G401 (cell line): Measurements from ENCODE around the gene ESYT3. TPM values are rescaled to one million over a fixed set of nuclear protein-coding genes. Genes with fewer than 3 reads are reported as not detected.
"Not testable (repeated sequence)": the region's sequence is repeated elsewhere in the genome, so short reads cannot be mapped to it uniquely, and the experiment has no call there.

Experiments
- DNase-seq: peaks from one replicate; pipeline ENCODE4 v3.0.0-alpha.2; 2015; ENCODE audit warnings: low spot score
- in situ Hi-C: cut with HindIII; loops from 2 replicates; pipeline ENCODE4 v1.10.0; 2016; ENCODE audit warnings: low sequenced_read_pairs, mixed read lengths
- total RNA-seq: library from RNA; depleted of rRNA; stranded (reverse); fragments of >200 nt; shearing (Covaris generic); gene quantifications from 2 replicates; pipeline ENCODE4 v1.2.3, GENCODE V29; 2014

Gene ESYT3
- total RNA-seq, 1 experiment from 2014 or later = not detected

- no peak for DNase-seq
- in situ Hi-C loops = no loop called here
These were observed 37.9 kb downstream of the ESYT3 start for GRCh38 chr3:138472141-138472825.

- DNase-seq = no peak
- in situ Hi-C loops = no loop called here
These were observed 39.0 kb downstream of the ESYT3 start for GRCh38 chr3:138473391-138473790.

- in situ Hi-C loops = no loop called here
- DNase-seq = no peak
These were observed 39.7 kb downstream of the ESYT3 start for GRCh38 chr3:138474163-138474562.

DNA sequence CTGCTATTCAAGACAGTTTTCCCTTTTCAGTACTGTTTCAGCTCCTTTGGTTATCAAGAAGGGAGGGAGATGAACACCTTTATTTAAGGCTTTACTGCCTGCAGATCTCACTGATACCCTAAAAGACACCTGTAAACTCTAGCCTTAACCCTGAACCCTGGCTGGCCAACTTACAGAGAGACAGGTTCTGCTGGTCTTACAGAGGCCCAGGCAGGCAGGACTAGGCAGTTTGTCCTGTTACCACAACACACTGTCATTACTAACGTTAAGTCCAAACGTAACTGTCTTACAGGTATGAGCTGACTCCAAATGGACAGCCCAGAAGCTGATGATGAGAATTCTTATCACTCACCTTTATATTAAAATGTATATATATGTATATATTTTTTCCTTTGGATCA, 42.1 kb downstream of the ESYT3 start:
- in situ Hi-C loops = no loop called here
- DNase-seq = no peak

- DNase-seq = no peak
These were observed 42.7 kb downstream of the ESYT3 start for GRCh38 chr3:138477120-138477519.

DNA sequence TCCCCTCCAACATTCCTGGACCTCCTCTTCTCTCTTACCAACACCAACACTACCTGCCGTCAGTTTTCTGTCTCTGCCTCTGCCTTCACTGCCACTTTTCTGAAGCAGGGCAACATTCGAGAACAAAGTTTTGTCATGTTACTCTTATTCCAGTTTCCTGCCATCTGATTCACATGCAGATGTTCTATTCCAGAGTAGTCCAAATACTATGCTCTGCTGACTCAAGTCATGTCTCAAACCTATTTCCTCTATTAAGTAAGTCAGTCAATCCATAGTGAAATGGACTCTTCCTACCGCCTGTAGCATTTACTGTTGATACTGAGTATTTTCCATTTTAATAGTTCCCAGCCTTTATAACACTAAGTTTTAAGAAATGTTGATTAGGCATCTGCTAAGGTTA, 43.4 kb downstream of the ESYT3 start:
- in situ Hi-C loops = no loop called here

More at GRCh38 chr3:138477120-138477519, 42.7 kb downstream of the ESYT3 start:
- in situ Hi-C loops = no loop called here

GRCh38 chr3:138479438-138479863, 45.0 kb downstream of the ESYT3 start:
- in situ Hi-C loops = no loop called here
- DNase-seq = peak; percentile 20

More for the DNA sequence above, 43.4 kb downstream of the ESYT3 start:
- DNase-seq = no peak

- in situ Hi-C loops = not testable (repeated sequence)
These were observed 50.3 kb downstream of the ESYT3 start for GRCh38 chr3:138484672-138485071.

DNA sequence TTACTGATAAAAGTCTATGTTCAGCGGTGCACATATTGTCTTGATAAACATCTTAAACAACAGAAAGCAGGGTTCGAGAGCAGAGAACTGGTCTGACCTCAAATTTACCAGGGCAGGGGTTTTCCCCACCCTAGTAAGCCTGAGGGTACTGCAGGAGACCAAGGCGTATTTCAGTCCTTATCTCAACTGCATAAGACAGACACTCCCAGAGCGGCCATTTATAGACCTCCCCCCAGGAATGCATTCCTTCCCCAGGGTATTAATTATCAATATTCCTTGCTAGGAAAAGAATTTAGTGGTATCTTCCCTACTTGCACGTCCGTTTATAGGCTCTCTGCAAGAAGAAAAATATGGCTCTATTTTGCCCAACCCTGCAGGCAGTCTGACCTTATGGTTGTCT, 52.2 kb downstream of the ESYT3 start:
- DNase-seq, in situ Hi-C loops: not testable (repeated sequence)

More at GRCh38 chr3:138484672-138485071, 50.3 kb downstream of the ESYT3 start:
- not testable (repeated sequence) for DNase-seq

GRCh38 chr3:138491971-138492370, 57.6 kb downstream of the ESYT3 start:
- no peak for DNase-seq
- in situ Hi-C loops = no loop called here

DNA sequence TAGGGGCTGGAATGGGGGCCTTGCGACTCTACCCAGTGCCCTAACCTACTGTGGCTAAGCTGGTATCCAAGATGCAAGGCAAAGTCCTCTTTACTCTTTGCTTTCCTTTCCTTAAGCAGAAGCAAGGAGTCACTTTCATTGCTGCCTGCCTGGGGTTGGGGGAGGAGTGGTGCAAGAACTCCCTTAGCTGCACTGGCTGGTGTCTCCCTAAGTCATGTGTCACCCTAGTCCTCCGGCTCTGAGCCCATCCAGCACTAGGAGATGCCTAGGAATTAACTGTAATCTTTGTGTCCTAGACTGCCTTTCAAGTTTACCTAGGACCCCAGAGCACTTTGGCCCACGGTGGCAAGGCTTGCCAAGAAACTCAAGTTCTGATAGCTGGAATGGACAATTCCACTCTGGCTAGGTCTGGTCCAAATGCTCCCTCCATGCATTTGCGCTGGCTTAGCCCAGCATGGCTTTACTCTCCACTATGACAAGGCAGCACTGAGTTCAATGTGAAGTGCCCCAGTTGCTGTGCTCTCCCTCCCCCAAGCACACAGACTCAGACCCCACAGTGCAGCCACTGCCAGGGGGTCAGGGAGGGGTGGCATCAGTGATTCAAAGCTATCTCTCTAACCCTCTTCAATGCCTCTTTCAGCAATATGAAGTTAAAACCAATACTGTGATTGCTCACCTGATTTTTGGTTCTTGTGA, 58.7 kb downstream of the ESYT3 start:
- no peak for DNase-seq
- in situ Hi-C loops = no loop called here

DNA sequence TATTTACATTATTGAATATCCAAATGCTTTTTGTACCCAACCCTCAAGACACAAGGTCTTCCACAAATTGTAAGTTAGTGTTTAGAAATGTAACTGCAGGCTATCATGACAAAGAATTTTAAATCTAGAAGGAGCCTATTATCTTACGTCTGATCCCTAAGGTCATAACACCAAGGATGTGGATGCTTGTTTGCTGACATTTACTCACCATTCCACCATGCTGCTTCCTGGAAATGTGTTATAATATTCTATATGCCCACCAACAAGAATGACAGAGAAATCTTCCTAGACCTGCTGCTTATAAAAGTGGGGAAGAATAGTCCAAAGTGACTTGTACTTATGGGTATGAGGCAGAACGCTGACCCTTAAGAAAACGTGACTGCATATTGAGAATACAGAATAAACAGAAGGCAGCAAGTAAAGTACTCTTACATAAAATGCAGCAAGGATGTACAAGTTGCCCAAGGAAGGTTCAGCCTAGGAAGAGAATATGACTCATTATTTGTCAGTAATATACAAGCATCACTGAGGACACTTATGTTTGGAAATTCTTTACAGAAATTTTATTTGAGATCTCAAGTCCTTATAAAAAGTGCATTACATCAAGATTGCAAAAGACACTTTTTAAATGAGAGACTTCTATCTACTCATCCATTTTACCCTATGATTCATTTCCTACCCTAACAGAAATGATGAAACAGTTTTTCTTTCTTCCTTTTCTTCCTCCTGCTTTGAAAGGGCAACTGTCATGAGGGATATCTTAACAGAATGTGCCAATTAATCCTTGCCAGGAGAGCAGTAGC, 59.6 kb downstream of the ESYT3 start:
- in situ Hi-C loops = no loop called here

DNA sequence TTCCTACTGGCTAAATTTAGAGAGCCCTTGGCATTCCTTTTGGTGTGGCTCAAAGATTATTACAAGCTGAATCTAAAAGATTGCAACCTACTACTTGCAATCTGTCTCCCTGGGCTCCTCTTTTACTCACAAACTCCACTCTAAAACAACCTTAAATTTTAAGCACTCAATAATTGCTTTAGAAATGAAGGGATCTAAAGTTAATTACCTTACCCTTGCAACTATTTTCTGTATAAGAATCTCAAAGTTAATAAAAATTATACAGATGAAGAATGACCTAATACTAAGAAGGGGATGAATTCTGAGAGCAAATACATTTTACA, 60.2 kb downstream of the ESYT3 start:
- no peak for DNase-seq
- in situ Hi-C loops = no loop called here

More for the DNA sequence above, 59.6 kb downstream of the ESYT3 start:
- peak; percentile 68 for DNase-seq

DNA sequence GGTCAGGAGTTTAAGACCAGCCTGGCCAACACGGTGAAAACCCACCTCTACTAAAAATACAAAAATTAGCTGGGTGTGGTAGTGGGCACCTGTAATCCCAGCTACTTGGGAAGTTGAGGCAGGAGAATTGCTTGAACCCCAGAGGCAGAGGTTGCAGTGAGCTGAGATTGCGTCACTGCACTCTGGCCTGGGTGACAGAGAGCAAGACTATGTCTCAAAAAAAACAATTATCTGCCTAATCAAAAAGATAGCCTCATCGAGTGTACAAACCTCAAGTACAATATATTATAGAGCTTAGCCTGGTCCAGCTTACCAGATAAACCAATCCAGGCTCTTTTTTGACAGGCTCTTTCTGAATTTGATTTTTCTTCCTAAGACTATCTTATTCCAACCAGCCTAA, 61.2 kb downstream of the ESYT3 start:
- in situ Hi-C loops, DNase-seq: not testable (repeated sequence)

DNA sequence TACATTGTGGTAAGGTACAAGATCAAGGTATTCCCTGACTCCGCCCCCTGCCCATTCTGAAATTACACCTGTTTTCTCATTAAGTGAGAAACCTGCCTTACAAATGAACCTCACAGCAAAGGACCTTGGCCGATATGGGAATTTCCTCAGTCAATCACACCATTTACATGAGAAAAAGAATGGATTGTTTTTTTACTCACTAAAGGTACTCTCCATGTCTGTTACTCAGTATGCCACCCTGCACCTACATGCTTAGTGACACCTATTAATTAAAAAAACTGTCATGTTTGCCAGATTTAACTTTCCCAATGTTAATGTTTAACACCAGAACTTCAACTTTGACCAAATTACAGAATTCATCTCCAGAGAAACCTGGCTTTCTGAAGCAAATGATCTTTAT, 62.0 kb downstream of the ESYT3 start:
- DNase-seq = no peak
- in situ Hi-C loops = no loop called here

DNA sequence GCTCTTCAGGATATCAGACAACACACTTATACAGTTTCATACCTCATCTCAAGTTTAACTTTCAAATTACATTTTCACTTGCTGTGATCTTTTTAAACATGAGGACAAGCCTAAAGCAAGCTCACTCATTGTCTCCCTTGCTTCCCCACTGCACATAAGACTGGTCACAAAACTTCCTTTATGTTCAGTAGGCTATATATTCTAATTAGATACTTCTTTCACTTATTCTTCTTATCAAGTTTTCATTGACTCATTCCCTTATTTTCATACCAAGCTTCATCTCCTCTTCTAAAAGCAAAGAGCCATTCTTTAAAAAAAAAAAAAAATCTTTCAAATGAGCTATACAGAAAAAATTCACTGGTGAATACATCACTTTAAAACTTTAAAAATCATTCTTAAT, 62.6 kb downstream of the ESYT3 start:
- in situ Hi-C loops = no loop called here
- no peak for DNase-seq

DNA sequence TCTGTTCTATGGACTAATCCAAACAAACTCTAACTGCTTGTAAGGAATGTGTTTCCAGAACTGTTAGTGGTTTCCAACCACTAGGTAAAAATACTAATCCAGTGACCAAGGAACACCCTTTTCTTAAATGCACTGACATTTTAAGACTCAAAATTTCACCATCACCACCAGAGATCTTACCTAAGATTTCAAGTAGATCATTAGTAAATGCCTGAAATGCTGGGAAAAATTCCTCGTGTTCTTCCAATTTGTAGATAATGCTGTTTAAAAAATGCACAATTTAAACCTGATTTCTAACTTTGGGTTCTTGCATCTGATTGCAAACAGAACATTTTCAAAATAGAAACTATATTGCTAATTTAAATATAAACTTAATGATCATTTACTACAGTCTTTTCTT, 63.4 kb downstream of the ESYT3 start:
- DNase-seq = no peak
- in situ Hi-C loops = no loop called here

GRCh38 chr3:138498991-138499390, 64.6 kb downstream of the ESYT3 start:
- in situ Hi-C loops = no loop called here
- no peak for DNase-seq

GRCh38 chr3:138507524-138507923, 73.1 kb downstream of the ESYT3 start:
- DNase-seq = no peak
- in situ Hi-C loops = no loop called here

DNA sequence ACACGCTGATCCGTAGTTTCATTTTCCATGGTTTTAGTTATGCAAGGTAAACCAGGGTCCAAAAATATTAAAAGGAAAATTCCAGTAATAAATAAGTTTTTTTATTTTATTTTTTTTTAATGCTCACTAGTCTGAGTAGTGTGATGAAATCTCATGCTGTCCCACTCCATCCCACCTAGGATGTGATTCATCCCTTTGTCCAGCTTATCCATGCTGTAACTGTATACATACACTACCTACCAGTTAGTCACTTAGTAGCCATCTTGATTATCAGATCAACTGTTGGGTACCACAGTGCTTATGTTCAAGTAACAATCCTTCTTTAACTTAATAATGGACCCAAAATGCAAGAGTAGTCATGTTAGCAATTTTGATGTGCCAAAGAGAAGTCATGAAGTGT, 75.2 kb downstream of the ESYT3 start:
- no peak for DNase-seq
- in situ Hi-C loops = no loop called here
